Endodermal cell (in vitro differentiated cells): ENCODE results near the gene SND1. TPM values are rescaled to one million over a fixed set of nuclear protein-coding genes. Genes with fewer than 3 reads are reported as not detected.

ENCODE experiments used
- DNase-seq: peaks from one replicate; pipeline ENCODE4 v3.0.0-alpha.2; 2017
- H3K27ac ChIP-seq: 2 replicates; pipeline ENCODE4 v1.5.1; 2013; ENCODE audit warnings: mild to moderate bottlenecking, low read depth, low read length, moderate library complexity
- H3K27me3 ChIP-seq: 2 replicates; pipeline ENCODE4 v1.6.1; 2013; ENCODE audit warnings: mild to moderate bottlenecking, low read length, moderate library complexity; ENCODE audit not compliant: insufficient read depth, control insufficient read depth, poor library complexity, severe bottlenecking
- H3K36me3 ChIP-seq: 2 replicates; pipeline ENCODE4 v1.7.0; 2013; ENCODE audit warnings: mild to moderate bottlenecking, low read length, moderate library complexity; ENCODE audit not compliant: control insufficient read depth, insufficient read depth
- H3K4me1 ChIP-seq: one replicate; pipeline ENCODE4 v1.7.0; 2013; ENCODE audit warnings: low read length; ENCODE audit not compliant: control insufficient read depth, insufficient read depth
- H3K4me3 ChIP-seq: 2 replicates; pipeline ENCODE4 v1.5.1; 2013; ENCODE audit warnings: mild to moderate bottlenecking, low read length, moderate library complexity
- H3K9ac ChIP-seq: 2 replicates; pipeline ENCODE4 v1.6.1; 2013; ENCODE audit warnings: mild to moderate bottlenecking, low read length, moderate library complexity; ENCODE audit not compliant: poor library complexity, severe bottlenecking; ENCODE audit errors: extremely low read depth
- H3K9me3 ChIP-seq: 2 replicates; pipeline ENCODE4 v1.6.1; 2013; ENCODE audit warnings: mild to moderate bottlenecking, low read length, moderate library complexity; ENCODE audit not compliant: control insufficient read depth
- H3K27ac Mint-ChIP-seq: 2 replicates; pipeline ENCODE4 v1.8.0; 2020; ENCODE audit warnings: mixed read lengths
- H3K27me3 Mint-ChIP-seq: 2 replicates; pipeline ENCODE4 v1.8.0; 2021; ENCODE audit warnings: mild to moderate bottlenecking, mixed read lengths; ENCODE audit not compliant: insufficient read depth
- H3K36me3 Mint-ChIP-seq: 2 replicates; pipeline ENCODE4 v1.8.0; 2020; ENCODE audit warnings: low read depth, mixed read lengths
- H3K4me1 Mint-ChIP-seq: 2 replicates; pipeline ENCODE4 v1.8.0; 2020; ENCODE audit warnings: mixed read lengths
- H3K4me3 Mint-ChIP-seq: 2 replicates; pipeline ENCODE4 v1.8.0; 2020; ENCODE audit warnings: mild to moderate bottlenecking, moderate library complexity, mixed read lengths
- H3K9me3 Mint-ChIP-seq: 2 replicates; pipeline ENCODE4 v1.8.0; 2020; ENCODE audit warnings: mild to moderate bottlenecking, mixed read lengths
- WGBS, 2 experiments: methylation state at CpG; one replicate each; pipeline versions ENCODE4 v1.1.5 to v1.1.7; 2013; ENCODE audit warnings: missing lambda C conversion rate in 2 of 2, mixed read lengths in 1 of 2; ENCODE audit not compliant: insufficient coverage in 1 of 2, insufficient read length in 1 of 2; 5-methylcytosine and 5-hydroxymethylcytosine counted together
- total RNA-seq, 2 donors: library from RNA; stranded (reverse); fragmentation: NEBNext Ultra II Directional in 1 of 2; extraction: Animal tissue kit (Norgen Biotek cat#: 25700) in 1 of 2; gene quantifications; 2 replicates in 1 of 2; 3 replicates in 1 of 2; pipeline ENCODE4 v1.2.1, GENCODE V29; 2021
- TF ChIP-seq, protein P1 (sequence below): fragments of 200-600 bp; sonication (generic); conservative IDR thresholded peaks from 2 replicates; pipeline ENCODE4 v1.5.0; 2021; ENCODE audit warnings: antibody characterized with exemption, mild to moderate bottlenecking

SND1 gene
- total RNA-seq, 2 donors from 2014 or later = 240 to 267 TPM

DNA sequence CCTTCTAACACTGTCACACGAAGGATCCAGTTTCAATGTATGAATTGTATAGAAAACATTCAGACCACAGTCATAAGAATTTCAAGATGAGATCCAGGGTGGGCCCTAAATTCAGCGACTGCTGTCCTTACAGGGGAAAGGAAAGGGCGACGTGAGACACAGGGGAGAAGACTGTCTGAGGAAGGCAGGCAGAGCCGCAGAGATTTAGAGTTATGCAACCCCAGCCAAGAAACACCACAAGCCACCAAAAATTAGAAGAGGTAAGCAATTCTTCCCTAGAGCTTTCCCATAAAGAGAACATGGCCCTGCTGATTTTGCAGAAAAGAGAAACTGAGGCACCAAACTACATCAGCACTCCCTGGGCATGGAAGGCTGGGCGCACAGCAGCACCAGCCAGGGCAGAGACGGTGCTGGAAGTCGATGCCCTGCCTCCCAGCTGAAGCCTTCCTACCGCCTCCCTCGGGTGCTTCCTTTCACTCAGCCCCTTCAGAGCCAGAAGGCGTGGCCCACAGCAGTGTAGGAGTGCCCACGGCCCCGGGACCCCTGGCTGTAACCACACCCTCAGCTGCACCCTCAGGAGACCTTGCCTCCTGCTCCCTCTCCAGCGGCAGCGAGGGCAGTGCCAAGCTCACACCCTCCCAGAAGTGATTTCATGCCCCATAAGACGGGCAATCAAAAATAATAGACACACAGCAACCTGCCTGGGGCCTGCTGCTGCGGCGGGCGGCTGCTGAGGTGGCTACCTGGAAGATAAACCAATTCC is 460.2 kb downstream of the SND1 start:
- Histone ChIP-seq H3K27me3 (peaks cover 25% of the 10 kb centered on the region), H3K36me3 (no peaks in the 10 kb centered on the region), H3K4me1 (no peaks in the 10 kb centered on the region), H3K4me3 (no peak overlapping the region), H3K9me3 (no peaks in the 10 kb centered on the region), H3K9ac (no peak overlapping the region), H3K27ac (no peak overlapping the region)
- Mint-ChIP-seq H3K4me3 (no peak overlapping the region), H3K36me3 (no peaks in the 10 kb centered on the region), H3K27me3 (peaks cover 77% of the 10 kb centered on the region), H3K27ac (no peak overlapping the region), H3K9me3 (peaks cover 7% of the 10 kb centered on the region), H3K4me1 (no peaks in the 10 kb centered on the region)
- WGBS, 2 experiments = 87 to 90% methylated on average over 12 to 19 of the region's 19 CpGs
- DNase-seq = no peak
- TF ChIP-seq, protein P1, sequence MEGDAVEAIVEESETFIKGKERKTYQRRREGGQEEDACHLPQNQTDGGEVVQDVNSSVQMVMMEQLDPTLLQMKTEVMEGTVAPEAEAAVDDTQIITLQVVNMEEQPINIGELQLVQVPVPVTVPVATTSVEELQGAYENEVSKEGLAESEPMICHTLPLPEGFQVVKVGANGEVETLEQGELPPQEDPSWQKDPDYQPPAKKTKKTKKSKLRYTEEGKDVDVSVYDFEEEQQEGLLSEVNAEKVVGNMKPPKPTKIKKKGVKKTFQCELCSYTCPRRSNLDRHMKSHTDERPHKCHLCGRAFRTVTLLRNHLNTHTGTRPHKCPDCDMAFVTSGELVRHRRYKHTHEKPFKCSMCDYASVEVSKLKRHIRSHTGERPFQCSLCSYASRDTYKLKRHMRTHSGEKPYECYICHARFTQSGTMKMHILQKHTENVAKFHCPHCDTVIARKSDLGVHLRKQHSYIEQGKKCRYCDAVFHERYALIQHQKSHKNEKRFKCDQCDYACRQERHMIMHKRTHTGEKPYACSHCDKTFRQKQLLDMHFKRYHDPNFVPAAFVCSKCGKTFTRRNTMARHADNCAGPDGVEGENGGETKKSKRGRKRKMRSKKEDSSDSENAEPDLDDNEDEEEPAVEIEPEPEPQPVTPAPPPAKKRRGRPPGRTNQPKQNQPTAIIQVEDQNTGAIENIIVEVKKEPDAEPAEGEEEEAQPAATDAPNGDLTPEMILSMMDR = no peak

DNA sequence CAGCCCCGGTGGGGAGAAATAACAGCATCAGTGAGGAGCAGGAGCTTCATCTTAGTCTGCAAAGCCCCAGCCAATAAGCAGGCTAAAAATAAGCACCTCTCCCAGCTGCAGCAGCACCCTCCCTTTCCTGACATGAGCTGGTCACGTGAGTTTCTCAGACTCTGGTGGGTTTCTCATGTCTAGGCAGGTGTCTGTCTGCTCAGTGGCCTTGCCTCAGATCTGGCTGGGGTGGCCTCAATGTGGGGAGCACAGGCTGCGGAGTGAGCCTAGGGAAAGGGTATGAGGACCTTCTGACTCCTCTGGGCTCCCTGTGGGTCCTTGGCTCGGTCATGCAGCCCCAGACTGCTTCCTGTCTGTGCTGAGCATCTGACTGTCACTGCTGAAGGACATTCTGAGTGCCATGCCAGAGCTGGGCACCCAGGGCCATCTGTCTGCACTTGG is 460.8 kb downstream of the SND1 start:
- DNase-seq = no peak
- Histone ChIP-seq H3K9me3 (no peaks in the 10 kb centered on the region), H3K4me3 (no peak overlapping the region), H3K27ac (no peak overlapping the region), H3K4me1 (no peaks in the 10 kb centered on the region), H3K9ac (no peak overlapping the region), H3K36me3 (no peaks in the 10 kb centered on the region), H3K27me3 (peaks cover 23% of the 10 kb centered on the region)
- Mint-ChIP-seq H3K36me3 (no peaks in the 10 kb centered on the region), H3K4me1 (no peaks in the 10 kb centered on the region), H3K9me3 (peaks cover 7% of the 10 kb centered on the region), H3K4me3 (no peak overlapping the region), H3K27ac (no peak overlapping the region), H3K27me3 (peaks cover 79% of the 10 kb centered on the region)
- TF ChIP-seq, protein P1 = no peak
- WGBS, 2 experiments = 70 to 77% methylated on average over 3 to 4 of the region's 4 CpGs

DNA sequence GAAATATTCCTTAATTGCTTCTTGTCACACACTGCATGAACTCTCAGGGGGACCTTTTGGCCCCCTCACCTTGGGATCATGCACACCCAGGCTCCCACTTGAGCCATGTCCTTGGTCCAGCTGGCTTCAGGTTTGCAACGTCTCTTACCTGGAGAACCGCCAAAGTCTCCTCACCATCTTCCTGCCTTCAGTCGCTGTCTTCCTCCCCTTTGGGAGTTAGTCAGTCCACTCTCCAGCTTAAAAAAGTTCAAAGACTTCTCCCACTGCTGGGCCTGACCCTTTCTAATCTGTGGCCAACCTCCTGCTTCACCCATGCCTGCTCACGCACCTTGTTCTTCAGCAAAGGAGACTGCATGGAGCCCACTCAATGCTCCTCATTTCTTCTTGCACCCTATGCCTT is 461.8 kb downstream of the SND1 start:
- no peaks in the 10 kb centered on the region for H3K36me3 Mint-ChIP-seq
- no peak overlapping the region for H3K4me3 ChIP-seq
- no peak overlapping the region for H3K27ac Mint-ChIP-seq
- DNase-seq = peak; percentile 22
- TF ChIP-seq, protein P1 = no peak
- H3K4me1 ChIP-seq = no peaks in the 10 kb centered on the region
- peaks cover 77% of the 10 kb centered on the region for H3K27me3 Mint-ChIP-seq
- H3K36me3 ChIP-seq = no peaks in the 10 kb centered on the region
- peaks cover 7% of the 10 kb centered on the region for H3K9me3 Mint-ChIP-seq
- H3K9me3 ChIP-seq = no peaks in the 10 kb centered on the region
- no peak overlapping the region for H3K4me3 Mint-ChIP-seq
- no peak overlapping the region for H3K27ac ChIP-seq
- H3K9ac ChIP-seq = no peak overlapping the region
- 90 to 95% methylated on average over 4 of the region's 4 CpGs for WGBS, 2 experiments
- H3K27me3 ChIP-seq = peaks cover 23% of the 10 kb centered on the region
- H3K4me1 Mint-ChIP-seq = no peaks in the 10 kb centered on the region
